HEK293 (cell line): Measurements from ENCODE around the gene JHY.

ENCODE experiments used
- CTCF ChIP-seq: fragments of 450-650 bp; formaldehyde crosslinking; IDR thresholded peaks from 2 replicates; pipeline ENCODE4 v1.5.1; 2016; ENCODE audit warnings: missing biosample characterization, missing genetic modification characterization
- REST ChIP-seq: fragments of 450-650 bp; formaldehyde crosslinking; IDR thresholded peaks from 2 replicates; pipeline ENCODE4 v1.5.1; 2016; ENCODE audit warnings: missing biosample characterization, missing genetic modification characterization
- TCF7L2 ChIP-seq: IDR thresholded peaks from 2 replicates; pipeline ENCODE4 v1.6.1; 2011; ENCODE audit warnings: low read depth, mild to moderate bottlenecking, inconsistent platforms, low read length, moderate library complexity, borderline replicate concordance
- ZBTB10 ChIP-seq: fragments of 450-650 bp; formaldehyde crosslinking; IDR thresholded peaks from 2 replicates; pipeline ENCODE4 v1.5.1; 2016; ENCODE audit warnings: missing biosample characterization, missing genetic modification characterization
- ZNF26 ChIP-seq: fragments of 450-650 bp; formaldehyde crosslinking; IDR thresholded peaks from 2 replicates; pipeline ENCODE4 v1.5.1; 2016; ENCODE audit warnings: missing biosample characterization, missing genetic modification characterization
- ZNF404 ChIP-seq: fragments of 450-650 bp; formaldehyde crosslinking; IDR thresholded peaks from 2 replicates; pipeline ENCODE4 v1.5.1; 2017; ENCODE audit warnings: missing biosample characterization, missing genetic modification characterization
- ZNF76 ChIP-seq: fragments of 450-650 bp; formaldehyde crosslinking; IDR thresholded peaks from 2 replicates; pipeline ENCODE4; 2016; ENCODE audit warnings: low read depth, missing biosample characterization, missing genetic modification characterization, borderline replicate concordance
- ZSCAN30 ChIP-seq: fragments of 450-650 bp; IDR thresholded peaks from 2 replicates; pipeline ENCODE4 v1.5.1; 2018; ENCODE audit warnings: missing biosample characterization, mild to moderate bottlenecking, missing genetic modification characterization, moderate library complexity
- ZSCAN4 ChIP-seq: fragments of 450-650 bp; formaldehyde crosslinking; IDR thresholded peaks from 2 replicates; pipeline ENCODE4 v1.5.1; 2017; ENCODE audit warnings: missing biosample characterization, missing genetic modification characterization

GRCh38 chr11:122882189-122882856 is at the start of gene JHY:
- TF ChIP-seq CTCF (tag by site-specific recombination) (no peak), ZSCAN4 (no peak), REST (tag by site-specific recombination) (no peak), ZBTB10 (no peak), ZNF76 (no peak), ZNF404 (tag by site-specific recombination) (no peak), ZSCAN30 (tag by site-specific recombination) (no peak), TCF7L2 (no peak), ZNF26 (no peak)
